Neural crest cell (in vitro differentiated cells): Measurements from ENCODE around the gene CEACAM6. TPM values are rescaled to one million over a fixed set of nuclear protein-coding genes. Genes with fewer than 3 reads are reported as not detected.

ENCODE experiments used
- DNase-seq: peaks from one replicate; pipeline ENCODE4 v3.0.0; 2021; ENCODE audit warnings: low read depth, mixed read lengths, low spot score
- H3K27ac Mint-ChIP-seq: one replicate; pipeline ENCODE4 v1.8.0; 2021; ENCODE audit warnings: mild to moderate bottlenecking, mixed read lengths; ENCODE audit not compliant: unreplicated experiment
- H3K27me3 Mint-ChIP-seq: 2 replicates; pipeline ENCODE4 v1.8.0; 2021; ENCODE audit warnings: low read depth, mild to moderate bottlenecking, mixed read lengths
- H3K36me3 Mint-ChIP-seq: 2 replicates; pipeline ENCODE4 v1.8.0; 2021; ENCODE audit warnings: low read depth, mild to moderate bottlenecking, mixed read lengths
- H3K4me1 Mint-ChIP-seq: 2 replicates; pipeline ENCODE4 v1.8.0; 2021; ENCODE audit warnings: mixed read lengths
- H3K4me3 Mint-ChIP-seq: one replicate; pipeline ENCODE4 v1.8.0; 2021; ENCODE audit warnings: mild to moderate bottlenecking, mixed read lengths
- H3K9me3 Mint-ChIP-seq: 2 replicates; pipeline ENCODE4 v1.8.0; 2021; ENCODE audit warnings: mixed read lengths
- total RNA-seq: library from RNA; stranded (reverse); gene quantifications from 2 replicates; pipeline ENCODE4 v1.2.1, GENCODE V29; 2021
- TF ChIP-seq, protein P1 (sequence below): fragments of 200-600 bp; sonication (generic); conservative IDR thresholded peaks from 2 replicates; pipeline ENCODE4 v1.5.0; 2021; ENCODE audit warnings: antibody characterized with exemption, mild to moderate bottlenecking

Gene CEACAM6
- total RNA-seq, 1 donor from 2014 or later, result not detected

DNA sequence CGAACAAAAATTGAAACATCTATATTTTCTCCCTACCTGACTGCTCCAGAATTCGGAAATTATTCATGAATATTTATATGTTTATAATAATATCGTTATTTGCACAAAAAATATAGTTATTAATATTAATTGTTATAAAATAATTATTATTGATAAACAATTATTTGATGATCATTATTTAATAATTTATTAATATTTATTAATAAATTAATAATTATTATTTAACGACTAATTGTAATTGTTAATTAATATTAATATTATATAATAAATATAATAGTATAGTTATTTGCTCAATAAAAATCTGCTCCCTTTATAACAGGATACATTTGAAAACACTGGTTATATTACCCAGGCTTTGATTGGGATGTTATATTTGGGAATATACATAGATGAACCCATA, 14.3 kb downstream of the CEACAM6 start:
- Mint-ChIP-seq H3K9me3 (peaks cover 13% of the 10 kb centered on the region), H3K4me3 (no peak overlapping the region)
- TF ChIP-seq, protein P1, sequence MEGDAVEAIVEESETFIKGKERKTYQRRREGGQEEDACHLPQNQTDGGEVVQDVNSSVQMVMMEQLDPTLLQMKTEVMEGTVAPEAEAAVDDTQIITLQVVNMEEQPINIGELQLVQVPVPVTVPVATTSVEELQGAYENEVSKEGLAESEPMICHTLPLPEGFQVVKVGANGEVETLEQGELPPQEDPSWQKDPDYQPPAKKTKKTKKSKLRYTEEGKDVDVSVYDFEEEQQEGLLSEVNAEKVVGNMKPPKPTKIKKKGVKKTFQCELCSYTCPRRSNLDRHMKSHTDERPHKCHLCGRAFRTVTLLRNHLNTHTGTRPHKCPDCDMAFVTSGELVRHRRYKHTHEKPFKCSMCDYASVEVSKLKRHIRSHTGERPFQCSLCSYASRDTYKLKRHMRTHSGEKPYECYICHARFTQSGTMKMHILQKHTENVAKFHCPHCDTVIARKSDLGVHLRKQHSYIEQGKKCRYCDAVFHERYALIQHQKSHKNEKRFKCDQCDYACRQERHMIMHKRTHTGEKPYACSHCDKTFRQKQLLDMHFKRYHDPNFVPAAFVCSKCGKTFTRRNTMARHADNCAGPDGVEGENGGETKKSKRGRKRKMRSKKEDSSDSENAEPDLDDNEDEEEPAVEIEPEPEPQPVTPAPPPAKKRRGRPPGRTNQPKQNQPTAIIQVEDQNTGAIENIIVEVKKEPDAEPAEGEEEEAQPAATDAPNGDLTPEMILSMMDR, result no peak

DNA sequence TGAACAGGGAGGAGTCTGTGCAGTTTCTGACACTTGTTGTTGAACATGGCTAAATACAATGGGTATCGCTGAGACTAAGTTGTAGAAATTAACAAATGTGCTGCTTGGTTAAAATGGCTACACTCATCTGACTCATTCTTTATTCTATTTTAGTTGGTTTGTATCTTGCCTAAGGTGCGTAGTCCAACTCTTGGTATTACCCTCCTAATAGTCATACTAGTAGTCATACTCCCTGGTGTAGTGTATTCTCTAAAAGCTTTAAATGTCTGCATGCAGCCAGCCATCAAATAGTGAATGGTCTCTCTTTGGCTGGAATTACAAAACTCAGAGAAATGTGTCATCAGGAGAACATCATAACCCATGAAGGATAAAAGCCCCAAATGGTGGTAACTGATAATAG, 16.1 kb downstream of the CEACAM6 start:
- TF ChIP-seq, protein P1, result no peak
- no peaks in the 10 kb centered on the region for H3K36me3 Mint-ChIP-seq
- DNase-seq, result no peak
- H3K9me3 Mint-ChIP-seq, result peaks cover 12% of the 10 kb centered on the region
- peaks cover 38% of the 10 kb centered on the region for H3K27me3 Mint-ChIP-seq
- H3K4me1 Mint-ChIP-seq, result no peaks in the 10 kb centered on the region
- no peak overlapping the region for H3K27ac Mint-ChIP-seq
- H3K4me3 Mint-ChIP-seq, result no peak overlapping the region

More for the DNA sequence above, 14.3 kb downstream of the CEACAM6 start:
- DNase-seq, result no peak
- Mint-ChIP-seq H3K27ac (no peak overlapping the region), H3K27me3 (peaks cover 29% of the 10 kb centered on the region), H3K4me1 (no peaks in the 10 kb centered on the region), H3K36me3 (no peaks in the 10 kb centered on the region)

DNA sequence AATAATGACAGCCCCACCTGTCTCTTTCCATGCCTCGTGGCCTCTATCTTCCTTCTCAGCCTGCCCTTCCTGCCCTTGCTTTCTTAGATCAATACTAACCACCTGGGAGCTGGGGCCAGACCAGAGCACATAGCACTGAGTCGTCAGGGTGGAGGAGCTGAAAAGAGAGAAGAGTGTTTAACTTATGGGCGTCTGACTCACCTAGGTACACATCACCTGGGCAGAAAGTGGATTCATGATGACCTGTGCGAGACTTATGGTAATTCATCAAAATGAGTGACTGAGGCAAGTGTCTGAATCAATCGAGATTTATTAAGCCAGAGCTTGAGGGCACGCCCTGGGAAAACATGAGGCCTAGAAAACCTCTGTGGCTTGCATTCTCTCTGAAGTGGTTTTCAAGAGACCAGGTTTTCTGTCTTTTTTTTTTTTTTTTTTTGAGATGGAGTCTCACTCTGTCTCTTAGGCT, 19.2 kb downstream of the CEACAM6 start:
- H3K27me3 Mint-ChIP-seq, result peaks cover 47% of the 10 kb centered on the region
- H3K27ac Mint-ChIP-seq, result no peak overlapping the region
- TF ChIP-seq, protein P1, result no peak
- no peak for DNase-seq
- no peaks in the 10 kb centered on the region for H3K36me3 Mint-ChIP-seq
- H3K4me3 Mint-ChIP-seq, result no peak overlapping the region
- H3K9me3 Mint-ChIP-seq, result peaks cover 7% of the 10 kb centered on the region
- H3K4me1 Mint-ChIP-seq, result no peaks in the 10 kb centered on the region

DNA sequence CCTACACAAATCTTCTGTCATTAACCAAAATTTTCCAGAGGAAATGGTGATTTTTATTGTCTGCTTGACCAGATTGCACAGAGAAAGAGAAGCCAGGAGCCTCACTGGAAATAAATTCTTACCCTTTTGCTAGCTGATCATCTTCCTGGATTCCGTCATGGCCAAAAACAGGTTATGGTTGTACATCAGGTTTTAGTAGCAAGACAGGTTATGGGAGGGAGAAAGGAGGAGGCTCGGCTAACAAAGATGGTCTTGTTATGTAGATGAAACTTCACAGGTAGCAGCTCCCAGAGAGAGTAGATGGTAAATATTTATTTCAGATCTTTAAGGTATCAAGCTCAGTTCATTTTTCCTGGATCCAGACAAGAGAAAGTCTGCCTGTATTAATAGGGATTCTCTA, 21.4 kb downstream of the CEACAM6 start:
- H3K9me3 Mint-ChIP-seq, result peaks cover 7% of the 10 kb centered on the region
- H3K27ac Mint-ChIP-seq, result no peak overlapping the region
- TF ChIP-seq, protein P1, result no peak
- DNase-seq, result no peak
- H3K27me3 Mint-ChIP-seq, result peaks cover 54% of the 10 kb centered on the region
- no peaks in the 10 kb centered on the region for H3K36me3 Mint-ChIP-seq
- no peak overlapping the region for H3K4me3 Mint-ChIP-seq
- no peaks in the 10 kb centered on the region for H3K4me1 Mint-ChIP-seq

DNA sequence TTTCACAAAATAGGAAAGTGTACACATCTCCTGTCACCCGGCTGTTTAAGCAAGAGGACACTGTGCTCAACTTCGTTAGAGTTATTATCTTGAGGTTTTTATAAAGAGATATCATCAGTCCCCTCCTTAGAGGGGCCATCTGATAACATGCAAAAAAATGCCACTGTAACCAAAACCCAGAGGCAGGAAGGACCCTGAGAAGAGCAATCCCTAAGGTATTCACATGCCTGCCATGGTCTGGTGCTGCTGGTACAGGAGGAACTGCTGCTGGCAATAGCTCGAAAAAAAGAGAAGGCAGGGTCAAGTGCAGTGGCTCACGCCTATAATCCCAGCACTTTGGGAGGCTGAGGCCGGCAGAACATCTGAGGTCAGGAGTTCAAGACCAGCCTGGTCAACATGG, 28.3 kb downstream of the CEACAM6 start:
- H3K4me3 Mint-ChIP-seq, result no peak overlapping the region

More for the DNA sequence above, 28.3 kb downstream of the CEACAM6 start:
- Mint-ChIP-seq H3K9me3 (no peaks in the 10 kb centered on the region), H3K36me3 (no peaks in the 10 kb centered on the region), H3K27ac (no peak overlapping the region), H3K27me3 (peaks cover 68% of the 10 kb centered on the region), H3K4me1 (no peaks in the 10 kb centered on the region)
- DNase-seq, result no peak
- TF ChIP-seq, protein P1, result no peak
